DMS53 (cell line): ENCODE data around the gene PAGE3.

Source experiments
- DNase-seq: peaks from one replicate; lab custom pipeline; 2025; lab: John Stamatoyannopoulos, UW

Gene PAGE3

GRCh38 chrX:55264816-55265215 is at the start of gene PAGE3:
TSS of gene PAGE3 (minus strand) at chrX:55264916. CDS start at chrX:55263903, 1,013 bp downstream.
- DNase-seq, result no peak

GRCh38 chrX:55312655-55313054 is 47.9 kb upstream of the PAGE3 start:
- no peak for DNase-seq

GRCh38 chrX:55290963-55291362 is 26.2 kb upstream of the PAGE3 start:
- DNase-seq, result no peak

GRCh38 chrX:55279832-55280231 is 15.1 kb upstream of the PAGE3 start:
- DNase-seq, result no peak

- DNase-seq, result no peak
Observed at GRCh38 chrX:55260806-55261205, 3.9 kb downstream of the PAGE3 start.

GRCh38 chrX:55253528-55253927 is 11.2 kb downstream of the PAGE3 start:
- DNase-seq, result no peak

GRCh38 chrX:55240788-55241340 is 23.9 kb downstream of the PAGE3 start:
- DNase-seq, result no peak

GRCh38 chrX:55220119-55220794 is 44.5 kb downstream of the PAGE3 start, which contains the start of gene PAGE5:
TSS of gene PAGE5 (plus strand) at chrX:55220346. CDS start at chrX:55221383, 1,037 bp downstream.
- DNase-seq, result no peak

GRCh38 chrX:55213381-55213780 is 51.3 kb downstream of the PAGE3 start:
- DNase-seq, result no peak

GRCh38 chrX:55210931-55211677 is 53.6 kb downstream of the PAGE3 start:
- peak; percentile 56 for DNase-seq
